Measurements from ENCODE around the gene P4HA3. TPM values are rescaled to one million over a fixed set of nuclear protein-coding genes. Genes with fewer than 3 reads are reported as not detected.
A peak's percentile ranks its signal among the peaks of the same experiment; 100 is the strongest.

The P4HA3 gene
- total RNA-seq, 1 donor from 2014 or later: not detected

- Mint-ChIP-seq H3K9me3 (no peaks in the 10 kb centered on the region), H3K27ac (ENCODE audit: unreplicated experiment) (no peak overlapping the region), H3K4me3 (no peak overlapping the region), H3K36me3 (ENCODE audit: low read depth) (no peaks in the 10 kb centered on the region), H3K27me3 (ENCODE audit: low read depth) (peaks cover 3% of the 10 kb centered on the region), H3K4me1 (no peaks in the 10 kb centered on the region)
- DNase-seq (ENCODE audit: low read depth, low spot score): no peak
- TF ChIP-seq CTCF (conservative IDR thresholded peaks at IDR 0.05): no peak
Observed at GRCh38 chr11:74268456-74268855, 43.0 kb downstream of the P4HA3 start.

- Mint-ChIP-seq H3K4me3 (no peak overlapping the region), H3K36me3 (ENCODE audit: low read depth) (no peaks in the 10 kb centered on the region), H3K9me3 (no peaks in the 10 kb centered on the region), H3K27me3 (ENCODE audit: low read depth) (peaks cover 3% of the 10 kb centered on the region), H3K4me1 (no peaks in the 10 kb centered on the region), H3K27ac (ENCODE audit: unreplicated experiment) (peak overlapping the region; percentile 73)
- no peak for TF ChIP-seq CTCF (conservative IDR thresholded peaks at IDR 0.05)
- DNase-seq (ENCODE audit: low read depth, low spot score): no peak
Observed at GRCh38 chr11:74267014-74267413, 44.4 kb downstream of the P4HA3 start.

GRCh38 chr11:74265256-74265655, 46.2 kb downstream of the P4HA3 start:
- H3K4me1 Mint-ChIP-seq: no peaks in the 10 kb centered on the region
- H3K27ac Mint-ChIP-seq (ENCODE audit: unreplicated experiment): no peak overlapping the region
- H3K9me3 Mint-ChIP-seq: no peaks in the 10 kb centered on the region
- no peak for TF ChIP-seq CTCF (conservative IDR thresholded peaks at IDR 0.05)
- H3K36me3 Mint-ChIP-seq (ENCODE audit: low read depth): no peaks in the 10 kb centered on the region
- no peak for DNase-seq (ENCODE audit: low read depth, low spot score)
- H3K4me3 Mint-ChIP-seq: no peak overlapping the region
- peaks cover 3% of the 10 kb centered on the region for H3K27me3 Mint-ChIP-seq (ENCODE audit: low read depth)

GRCh38 chr11:74262725-74263124, 48.7 kb downstream of the P4HA3 start:
- Mint-ChIP-seq H3K4me3 (no peak overlapping the region), H3K36me3 (ENCODE audit: low read depth) (no peaks in the 10 kb centered on the region), H3K27ac (ENCODE audit: unreplicated experiment) (no peak overlapping the region), H3K27me3 (ENCODE audit: low read depth) (peaks cover 3% of the 10 kb centered on the region), H3K4me1 (no peaks in the 10 kb centered on the region), H3K9me3 (no peaks in the 10 kb centered on the region)
- no peak for DNase-seq (ENCODE audit: low read depth, low spot score)
- TF ChIP-seq CTCF (conservative IDR thresholded peaks at IDR 0.05): no peak

- DNase-seq (ENCODE audit: low read depth, low spot score): no peak
- H3K4me3 Mint-ChIP-seq: no peak overlapping the region
- peak overlapping the region; percentile 59 for H3K27ac Mint-ChIP-seq (ENCODE audit: unreplicated experiment)
- H3K27me3 Mint-ChIP-seq (ENCODE audit: low read depth): no peaks in the 10 kb centered on the region
- no peaks in the 10 kb centered on the region for H3K4me1 Mint-ChIP-seq
- H3K36me3 Mint-ChIP-seq (ENCODE audit: low read depth): peaks cover 3% of the 10 kb centered on the region
- no peak for TF ChIP-seq CTCF (conservative IDR thresholded peaks at IDR 0.05)
- H3K9me3 Mint-ChIP-seq: no peaks in the 10 kb centered on the region
Observed at GRCh38 chr11:74257959-74258553, 53.4 kb downstream of the P4HA3 start.

Data from neural crest cell (in vitro differentiated cells).